Spinal cord (tissue), 10 donors: ENCODE measurements around the gene ARAP1. TPM values are rescaled to one million over a fixed set of nuclear protein-coding genes. Genes with fewer than 3 reads are reported as not detected.

Experiments
- DNase-seq, 6 donors: peaks; one replicate each; pipeline versions ENCODE4 v3.0.0 to v3.0.0-alpha.2; 2013 to 2015; ENCODE audit warnings: low spot score in 6 of 6, low read depth in 4 of 6
- H3K27ac ChIP-seq: one replicate; pipeline ENCODE4 v1.5.1; 2013; ENCODE audit warnings: low read depth, low read length, control low read depth
- H3K27me3 ChIP-seq: one replicate; pipeline ENCODE4 v1.6.1; 2013; ENCODE audit warnings: low read length; ENCODE audit not compliant: control insufficient read depth, insufficient read depth
- H3K36me3 ChIP-seq: one replicate; pipeline ENCODE4 v1.6.1; 2013; ENCODE audit warnings: low read length; ENCODE audit not compliant: control insufficient read depth, insufficient read depth
- H3K4me1 ChIP-seq: one replicate; pipeline ENCODE4 v1.6.1; 2013; ENCODE audit warnings: low read length; ENCODE audit not compliant: control insufficient read depth, insufficient read depth
- H3K4me3 ChIP-seq: one replicate; pipeline ENCODE4 v1.5.1; 2013; ENCODE audit warnings: low read depth, low read length, control low read depth
- H3K9me3 ChIP-seq: one replicate; pipeline ENCODE4 v1.6.1; 2013; ENCODE audit warnings: low read length; ENCODE audit not compliant: control insufficient read depth, insufficient read depth
- WGBS: methylation state at CpG from one replicate; pipeline ENCODE4 v1.1.5; 2013; ENCODE audit warnings: missing lambda C conversion rate; ENCODE audit not compliant: insufficient coverage; 5-methylcytosine and 5-hydroxymethylcytosine counted together
- polyA plus RNA-seq, 2 donors: library from polyadenylated mRNA; unstranded; fragments of 120-200 nt; gene quantifications; one replicate each; pipeline ENCODE4 v1.2.1, GENCODE V29; 2013; ENCODE audit not compliant: insufficient read length in 2 of 2
- small RNA-seq: library from RNA; depleted of rRNA; stranded (forward); fragments of <200 nt; gene quantifications from one replicate; pipeline ENCODE3, GENCODE V24; 2014; ENCODE audit warnings: low replicate concordance
- total RNA-seq, 2 donors: library from RNA; depleted of rRNA in 1 of 2; stranded (reverse); fragments of 120-200 nt in 1 of 2; fragments of >200 nt in 1 of 2; gene quantifications; one replicate each; pipeline versions ENCODE4 v1.2.3 to v1.2.4, GENCODE V29; 2013 to 2014
- donor health status: healthy.

ARAP1 gene
- total and polyA plus RNA-seq, 4 donors = 44.8 to 79.2 (median 52.1) TPM

GRCh38 chr11:72636376-72636775, 115.8 kb downstream of the ARAP1 start:
- Histone ChIP-seq H3K4me3 (no peak overlapping the region), H3K4me1 (peaks cover 65% of the 10 kb centered on the region), H3K27me3 (peaks cover 21% of the 10 kb centered on the region), H3K9me3 (no peaks in the 10 kb centered on the region), H3K36me3 (no peaks in the 10 kb centered on the region), H3K27ac (no peak overlapping the region)
- no peak for DNase-seq
- WGBS = 80% methylated on average over 3 of the region's 3 CpGs

- peak in 1 of 6 donors; percentile 32 for DNase-seq
- Histone ChIP-seq H3K4me3 (no peak overlapping the region), H3K27ac (no peak overlapping the region), H3K36me3 (no peaks in the 10 kb centered on the region), H3K27me3 (peaks cover 17% of the 10 kb centered on the region), H3K9me3 (no peaks in the 10 kb centered on the region), H3K4me1 (peaks cover 70% of the 10 kb centered on the region)
- WGBS = 36% methylated on average over 3 of the region's 6 CpGs
Measured at GRCh38 chr11:72635933-72636332, 116.3 kb downstream of the ARAP1 start.

DNA sequence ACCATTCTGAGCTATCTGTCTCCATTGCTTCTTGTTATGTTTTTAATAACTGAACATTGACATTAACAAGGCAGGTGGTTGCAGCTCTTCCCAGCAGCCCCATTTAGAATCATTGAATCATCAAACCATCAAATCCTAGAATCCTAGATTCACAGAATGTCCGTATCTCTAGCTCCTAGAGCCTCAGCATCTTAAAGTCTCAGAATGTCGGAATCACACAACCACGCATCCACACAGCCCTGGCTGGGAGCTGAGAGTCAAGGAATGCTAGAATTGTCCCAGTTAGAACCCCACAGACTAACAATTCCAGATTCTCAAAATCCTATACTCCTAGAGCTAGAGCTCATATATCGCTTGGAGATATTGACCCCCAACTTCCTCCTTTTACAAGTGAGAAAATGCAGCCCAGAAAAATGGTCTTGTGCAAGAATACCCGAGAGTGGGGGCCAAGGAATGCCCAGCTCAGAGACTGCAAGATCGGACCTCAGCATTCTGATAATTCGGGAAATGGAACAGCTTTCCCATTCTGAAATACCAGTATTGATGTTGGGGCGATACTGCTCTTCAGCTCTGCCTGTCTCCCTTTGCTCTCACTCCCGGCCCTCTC, 116.8 kb downstream of the ARAP1 start:
- no peaks in the 10 kb centered on the region for H3K36me3 ChIP-seq
- peak in 1 of 6 donors; percentile 45 for DNase-seq
- H3K27ac ChIP-seq = no peak overlapping the region
- no peak overlapping the region for H3K4me3 ChIP-seq
- H3K9me3 ChIP-seq = no peaks in the 10 kb centered on the region
- WGBS = 85% methylated on average over 8 of the region's 9 CpGs
- peaks cover 75% of the 10 kb centered on the region for H3K4me1 ChIP-seq
- peaks cover 11% of the 10 kb centered on the region for H3K27me3 ChIP-seq

Small RNAs within 50 kb of the gene (small RNA-seq; reads per million reads assigned to genes)
- gene MIR4692 (not detected), gene RF00019 (not detected)

Other genes starting within 250 kb of the ARAP1 start
- gene PDE2A, start 78.0 kb downstream of the ARAP1 start, total RNA-seq = 10 to 100 TPM; 11.5 to 16.6 TPM
- gene PDE2A, start 78.0 kb downstream of the ARAP1 start, polyA plus RNA-seq = 10 to 100 TPM in 1 of 2 donors, 1 to 10 TPM in 1; 9.4 to 17.5 TPM
- gene STARD10, start 41.6 kb upstream of the ARAP1 start, total RNA-seq = 10 to 100 TPM; 18.1 to 31.8 TPM
- 10 to 100 TPM; 40.9 to 48.7 TPM for gene STARD10, start 41.6 kb upstream of the ARAP1 start, polyA plus RNA-seq
- gene ATG16L2, start 62.0 kb upstream of the ARAP1 start, total RNA-seq = 10 to 100 TPM; 12.5 to 22.8 TPM
- 10 to 100 TPM; 21.1 to 32.2 TPM for gene ATG16L2, start 62.0 kb upstream of the ARAP1 start, polyA plus RNA-seq